GM12864 (cell line): Measurements from ENCODE around the gene PTPRT.

Experiments used
- DNase-seq: peaks from one replicate; pipeline ENCODE4 v3.0.0-alpha.2; 2011; ENCODE audit warnings: low read depth
- H3K4me3 ChIP-seq: 2 replicates; pipeline ENCODE4 v1.5.1; 2011; ENCODE audit warnings: mild to moderate bottlenecking, low read depth, low read length, control low read depth
- CTCF ChIP-seq: IDR thresholded peaks from 2 replicates; pipeline ENCODE4 v1.5.1; 2011; ENCODE audit warnings: low read depth, mild to moderate bottlenecking, moderate library complexity, low read length, control low read depth, inconsistent platforms; ENCODE audit errors: missing control alignments

The PTPRT gene

GRCh38 chr20:42754706-42755105 lies 435.0 kb downstream of the PTPRT start:
- no peak for DNase-seq
- no peak for TF ChIP-seq CTCF

GRCh38 chr20:42752620-42753019 lies 437.1 kb downstream of the PTPRT start:
- no peak overlapping the region for H3K4me3 ChIP-seq
- no peak for DNase-seq
- TF ChIP-seq CTCF, result no peak

More at GRCh38 chr20:42754706-42755105, 435.0 kb downstream of the PTPRT start:
- no peak overlapping the region for H3K4me3 ChIP-seq

- DNase-seq, result no peak
- TF ChIP-seq CTCF, result no peak
- H3K4me3 ChIP-seq, result no peak overlapping the region
Measured at GRCh38 chr20:42749556-42749955, 440.1 kb downstream of the PTPRT start.

GRCh38 chr20:42747765-42748411 lies 441.8 kb downstream of the PTPRT start:
- no peak overlapping the region for H3K4me3 ChIP-seq
- DNase-seq, result no peak
- no peak for TF ChIP-seq CTCF

- TF ChIP-seq CTCF, result no peak
- no peak overlapping the region for H3K4me3 ChIP-seq
- no peak for DNase-seq
Measured at GRCh38 chr20:42744756-42745465, 444.8 kb downstream of the PTPRT start.

- no peak for TF ChIP-seq CTCF
Measured at GRCh38 chr20:42742926-42743325, 446.8 kb downstream of the PTPRT start.

GRCh38 chr20:42741906-42742305 lies 447.8 kb downstream of the PTPRT start:
- no peak for TF ChIP-seq CTCF
- H3K4me3 ChIP-seq, result no peak overlapping the region
- no peak for DNase-seq

More at GRCh38 chr20:42742926-42743325, 446.8 kb downstream of the PTPRT start:
- DNase-seq, result no peak
- no peak overlapping the region for H3K4me3 ChIP-seq
